GM18505 (cell line): ENCODE results near the gene CCDC6.
"Not testable (repeated sequence)": the region's sequence is repeated elsewhere in the genome, so short reads cannot be mapped to it uniquely, and the experiment has no call there.

Experiments
- ATAC-seq: cut with Tn5 transposase; IDR thresholded peaks from one replicate; pipeline ENCODE4 v1.9.1; 2021; ENCODE audit not compliant: unreplicated experiment
- POLR2A ChIP-seq: IDR thresholded peaks from 4 replicates; pipeline ENCODE4 v1.6.1; 2011; ENCODE audit warnings: borderline replicate concordance; ENCODE audit not compliant: insufficient read depth, insufficient read length; ENCODE audit errors: extremely low read depth

CCDC6 gene

GRCh38 chr10:59781511-59781910, 124.8 kb downstream of the CCDC6 start:
- no peak for ATAC-seq
- no peak for TF ChIP-seq POLR2A

GRCh38 chr10:59779756-59780533, 126.4 kb downstream of the CCDC6 start:
- ATAC-seq, result no peak
- no peak for TF ChIP-seq POLR2A

GRCh38 chr10:59774451-59774850, 131.9 kb downstream of the CCDC6 start:
- no peak for ATAC-seq

GRCh38 chr10:59773088-59773487, 133.3 kb downstream of the CCDC6 start:
- no peak for TF ChIP-seq POLR2A
- no peak for ATAC-seq

More at GRCh38 chr10:59774451-59774850, 131.9 kb downstream of the CCDC6 start:
- no peak for TF ChIP-seq POLR2A

GRCh38 chr10:59771162-59771807, 135.1 kb downstream of the CCDC6 start:
- TF ChIP-seq POLR2A, result no peak
- ATAC-seq, result no peak

GRCh38 chr10:59770689-59771088, 135.7 kb downstream of the CCDC6 start:
- no peak for ATAC-seq
- TF ChIP-seq POLR2A, result no peak

- no peak for TF ChIP-seq POLR2A
- no peak for ATAC-seq
Observed at GRCh38 chr10:59762505-59762904, 143.9 kb downstream of the CCDC6 start.

- TF ChIP-seq POLR2A, result no peak
- ATAC-seq, result no peak
Observed at GRCh38 chr10:59757966-59758365, 148.4 kb downstream of the CCDC6 start.

GRCh38 chr10:59754951-59755350, 151.4 kb downstream of the CCDC6 start:
- TF ChIP-seq POLR2A, result no peak
- no peak for ATAC-seq

- TF ChIP-seq POLR2A, result no peak
- ATAC-seq, result no peak
Observed at GRCh38 chr10:59753267-59753666, 153.1 kb downstream of the CCDC6 start, which contains the start of gene MRLN. Gene MRLN (minus strand): TSS chr10:59753455.

GRCh38 chr10:59752278-59752940, 153.9 kb downstream of the CCDC6 start:
- no peak for ATAC-seq
- TF ChIP-seq POLR2A, result no peak

- ATAC-seq, result no peak
- no peak for TF ChIP-seq POLR2A
Observed at GRCh38 chr10:59750155-59750945, 156.0 kb downstream of the CCDC6 start.

GRCh38 chr10:59748834-59749233, 157.5 kb downstream of the CCDC6 start:
- peak; percentile 83 for ATAC-seq
- no peak for TF ChIP-seq POLR2A

GRCh38 chr10:59745163-59745650, 161.1 kb downstream of the CCDC6 start:
- ATAC-seq, result no peak
- no peak for TF ChIP-seq POLR2A

GRCh38 chr10:59744762-59745161, 161.6 kb downstream of the CCDC6 start:
- ATAC-seq, result not testable (repeated sequence)

- ATAC-seq, result not testable (repeated sequence)
Observed at GRCh38 chr10:59744156-59744555, 162.2 kb downstream of the CCDC6 start.
